KMS-11 (cell line): ENCODE results near the gene LMF2.

Source experiments
- H2AFZ ChIP-seq: fragments of 200-600 bp; sonication (generic); 2 replicates; pipeline ENCODE4 v1.6.1; 2016; ENCODE audit warnings: antibody characterized with exemption, mixed run types, low read depth
- H3K27ac ChIP-seq: fragments of 200-600 bp; sonication (generic); 2 replicates; pipeline ENCODE4 v1.6.1; 2016; ENCODE audit warnings: mild to moderate bottlenecking, mixed run types
- H3K27me3 ChIP-seq: fragments of 200-600 bp; sonication (generic); 2 replicates; pipeline ENCODE4 v1.6.1; 2017; ENCODE audit warnings: mild to moderate bottlenecking, low read depth, mixed run types, moderate library complexity; ENCODE audit not compliant: insufficient read depth
- H3K36me3 ChIP-seq: fragments of 200-600 bp; sonication (generic); 2 replicates; pipeline ENCODE4 v1.6.1; 2017; ENCODE audit warnings: mild to moderate bottlenecking, mixed run types; ENCODE audit not compliant: insufficient read depth
- H3K4me1 ChIP-seq: fragments of 200-600 bp; sonication (generic); 2 replicates; pipeline ENCODE4 v1.6.1; 2016; ENCODE audit warnings: mild to moderate bottlenecking, low read depth, mixed run types; ENCODE audit not compliant: poor library complexity, severe bottlenecking
- H3K4me2 ChIP-seq: fragments of 200-600 bp; sonication (generic); 2 replicates; pipeline ENCODE4 v1.7.0; 2016; ENCODE audit warnings: mild to moderate bottlenecking, mixed run types
- H3K4me3 ChIP-seq: fragments of 200-600 bp; sonication (generic); IDR thresholded peaks from 2 replicates; pipeline ENCODE4 v1.6.1; 2017; ENCODE audit warnings: low read depth, low read length, mixed read lengths; ENCODE audit not compliant: insufficient read depth
- H3K79me2 ChIP-seq: fragments of 200-600 bp; sonication (generic); 2 replicates; pipeline ENCODE4 v1.6.1; 2016; ENCODE audit warnings: low read depth, mixed run types; ENCODE audit not compliant: insufficient read depth
- H3K9ac ChIP-seq: fragments of 200-600 bp; sonication (generic); 2 replicates; pipeline ENCODE4 v1.6.1; 2016; ENCODE audit warnings: mild to moderate bottlenecking, mixed run types
- H4K20me1 ChIP-seq: fragments of 200-600 bp; sonication (generic); 2 replicates; pipeline ENCODE4 v1.6.1; 2016; ENCODE audit warnings: mild to moderate bottlenecking, mixed run types; ENCODE audit not compliant: insufficient read depth
- TF ChIP-seq, protein P1 (sequence below): fragments of 200-600 bp; sonication (generic); conservative IDR thresholded peaks from 2 replicates; pipeline ENCODE4 v1.6.1; 2017; ENCODE audit warnings: low read depth, mild to moderate bottlenecking, antibody characterized with exemption, low read length, moderate library complexity, mixed read lengths

Gene LMF2

DNA sequence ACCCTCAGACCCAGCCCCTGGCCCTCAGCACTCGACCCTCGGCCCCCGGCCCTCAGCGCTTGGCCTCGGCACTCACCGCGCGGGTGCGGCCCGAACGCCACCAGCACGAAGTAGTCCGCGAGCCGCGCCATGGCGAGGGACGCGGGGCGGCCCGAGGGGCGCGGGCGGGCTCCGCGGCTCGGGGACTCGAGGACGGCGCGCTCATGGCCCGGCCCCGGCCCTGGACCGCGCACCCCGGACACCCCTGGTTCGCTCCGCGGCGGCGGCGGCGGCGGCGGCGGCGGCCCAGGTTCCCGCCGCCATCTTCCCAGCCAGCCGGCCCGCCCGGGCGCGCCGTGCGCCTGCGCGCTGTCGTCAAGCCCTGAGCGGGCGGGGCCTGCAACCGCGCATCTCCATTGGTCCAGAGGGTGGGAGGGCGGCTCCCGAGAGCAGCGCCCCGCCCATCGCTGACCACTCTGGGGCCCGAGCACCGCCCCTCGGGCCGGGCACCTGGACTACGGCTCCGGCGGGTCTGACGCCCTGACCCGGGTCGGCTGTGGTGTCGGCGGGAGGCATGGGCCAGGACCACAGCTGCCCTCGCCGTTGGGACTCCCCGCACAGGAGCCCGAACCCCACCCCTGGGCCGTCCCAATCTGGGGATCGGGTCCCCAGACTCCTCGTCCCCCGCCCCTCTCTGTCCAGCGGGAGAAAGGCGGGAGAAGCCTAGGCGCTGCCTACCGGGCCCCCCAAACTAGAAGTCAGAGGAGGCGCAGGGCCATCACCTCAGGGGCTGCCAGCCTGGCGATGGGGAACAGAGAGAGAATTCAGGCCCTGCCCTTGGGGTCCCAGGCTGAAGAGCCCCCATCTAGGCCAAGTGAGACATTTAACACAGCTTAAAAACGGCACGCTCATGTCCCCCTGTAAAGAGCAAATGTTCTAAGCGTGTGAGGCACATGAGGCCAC lies 32.5 kb downstream of the LMF2 start, which contains the start of gene SBF1:
Gene SBF1, minus strand, starts transcription at position 326 of the 942 bp plus-strand sequence. Its CDS starts 195 bp downstream, at position 131.
- Histone ChIP-seq H2AFZ (peak within 1 kb of the TSS; percentile 48; the same call in 1 of the 2 replicates), H3K4me2 (peak within 1 kb of the TSS; percentile 96), H3K4me3 (no peak within 1 kb of the TSS), H3K36me3 (no peaks in the 10 kb centered on the region), H3K27ac (peak within 1 kb of the TSS; percentile 33; the same call in 1 of the 2 replicates), H3K9ac (peak within 1 kb of the TSS; percentile 53; the same call in 1 of the 2 replicates), H3K4me1 (peaks cover 35% of the 10 kb centered on the region), H4K20me1 (no peaks in the 10 kb centered on the region), H3K27me3 (no peaks in the 10 kb centered on the region), H3K79me2 (peaks cover 37% of the 10 kb centered on the region)
- TF ChIP-seq, protein P1, sequence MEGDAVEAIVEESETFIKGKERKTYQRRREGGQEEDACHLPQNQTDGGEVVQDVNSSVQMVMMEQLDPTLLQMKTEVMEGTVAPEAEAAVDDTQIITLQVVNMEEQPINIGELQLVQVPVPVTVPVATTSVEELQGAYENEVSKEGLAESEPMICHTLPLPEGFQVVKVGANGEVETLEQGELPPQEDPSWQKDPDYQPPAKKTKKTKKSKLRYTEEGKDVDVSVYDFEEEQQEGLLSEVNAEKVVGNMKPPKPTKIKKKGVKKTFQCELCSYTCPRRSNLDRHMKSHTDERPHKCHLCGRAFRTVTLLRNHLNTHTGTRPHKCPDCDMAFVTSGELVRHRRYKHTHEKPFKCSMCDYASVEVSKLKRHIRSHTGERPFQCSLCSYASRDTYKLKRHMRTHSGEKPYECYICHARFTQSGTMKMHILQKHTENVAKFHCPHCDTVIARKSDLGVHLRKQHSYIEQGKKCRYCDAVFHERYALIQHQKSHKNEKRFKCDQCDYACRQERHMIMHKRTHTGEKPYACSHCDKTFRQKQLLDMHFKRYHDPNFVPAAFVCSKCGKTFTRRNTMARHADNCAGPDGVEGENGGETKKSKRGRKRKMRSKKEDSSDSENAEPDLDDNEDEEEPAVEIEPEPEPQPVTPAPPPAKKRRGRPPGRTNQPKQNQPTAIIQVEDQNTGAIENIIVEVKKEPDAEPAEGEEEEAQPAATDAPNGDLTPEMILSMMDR, result no peak

- peaks cover 41% of the 10 kb centered on the region for H3K79me2 ChIP-seq
- TF ChIP-seq, protein P1, result no peak
- H3K27me3 ChIP-seq, result no peaks in the 10 kb centered on the region
- H3K4me1 ChIP-seq, result peaks cover 40% of the 10 kb centered on the region
- H3K9ac ChIP-seq, result peak overlapping the region; percentile 53; the same call in 1 of the 2 replicates
- no peaks in the 10 kb centered on the region for H4K20me1 ChIP-seq
- H2AFZ ChIP-seq, result no peak overlapping the region
- H3K4me3 ChIP-seq, result no peak overlapping the region
- no peaks in the 10 kb centered on the region for H3K36me3 ChIP-seq
- H3K27ac ChIP-seq, result peak overlapping the region; percentile 33; the same call in 1 of the 2 replicates
- H3K4me2 ChIP-seq, result peak overlapping the region; percentile 96
Measured at GRCh38 chr22:50473855-50474671, 33.4 kb downstream of the LMF2 start.

GRCh38 chr22:50473088-50473487 lies 34.4 kb downstream of the LMF2 start:
- peaks cover 49% of the 10 kb centered on the region for H3K4me1 ChIP-seq
- no peaks in the 10 kb centered on the region for H3K36me3 ChIP-seq
- TF ChIP-seq, protein P1, result peak; percentile 59; the same call in 1 of the 2 replicates
- peak overlapping the region; percentile 96 for H3K4me2 ChIP-seq
- no peaks in the 10 kb centered on the region for H3K27me3 ChIP-seq
- peaks cover 48% of the 10 kb centered on the region for H3K79me2 ChIP-seq
- H3K4me3 ChIP-seq, result no peak overlapping the region
- no peaks in the 10 kb centered on the region for H4K20me1 ChIP-seq
- no peak overlapping the region; the same call in 1 of the 2 replicates for H3K27ac ChIP-seq
- H2AFZ ChIP-seq, result no peak overlapping the region
- peak overlapping the region; percentile 53; the same call in 1 of the 2 replicates for H3K9ac ChIP-seq

- H3K27ac ChIP-seq, result peak overlapping the region; percentile 95
Measured at GRCh38 chr22:50471962-50472361, 35.5 kb downstream of the LMF2 start.

More at GRCh38 chr22:50471962-50472361, 35.5 kb downstream of the LMF2 start:
- H3K36me3 ChIP-seq, result no peaks in the 10 kb centered on the region
- H2AFZ ChIP-seq, result no peak overlapping the region
- H3K4me3 ChIP-seq, result no peak overlapping the region
- H3K9ac ChIP-seq, result peak overlapping the region; percentile 60; the same call in 1 of the 2 replicates
- peak overlapping the region; percentile 96 for H3K4me2 ChIP-seq
- TF ChIP-seq, protein P1, result no peak
- H3K4me1 ChIP-seq, result peaks cover 53% of the 10 kb centered on the region
- H3K79me2 ChIP-seq, result peaks cover 48% of the 10 kb centered on the region
- no peaks in the 10 kb centered on the region for H3K27me3 ChIP-seq
- H4K20me1 ChIP-seq, result no peaks in the 10 kb centered on the region
